GM12864 (cell line): ENCODE measurements around the gene HMG20B.

ENCODE experiments used
- DNase-seq: peaks from one replicate; pipeline ENCODE4 v3.0.0-alpha.2; 2011; ENCODE audit warnings: low read depth
- H3K4me3 ChIP-seq: 2 replicates; pipeline ENCODE4 v1.5.1; 2011; ENCODE audit warnings: mild to moderate bottlenecking, low read depth, low read length, control low read depth
- CTCF ChIP-seq: IDR thresholded peaks from 2 replicates; pipeline ENCODE4 v1.5.1; 2011; ENCODE audit warnings: low read depth, mild to moderate bottlenecking, moderate library complexity, low read length, control low read depth, inconsistent platforms; ENCODE audit errors: missing control alignments

HMG20B gene

GRCh38 chr19:3537438-3538240, 35.1 kb upstream of the HMG20B start:
- H3K4me3 ChIP-seq: no peak overlapping the region
- DNase-seq: no peak
- no peak for TF ChIP-seq CTCF

GRCh38 chr19:3538258-3538929, 34.4 kb upstream of the HMG20B start:
- DNase-seq: no peak
- TF ChIP-seq CTCF: no peak
- no peak overlapping the region for H3K4me3 ChIP-seq

GRCh38 chr19:3538965-3539755, 33.6 kb upstream of the HMG20B start, which contains the start of gene TEKTIP1:
Gene TEKTIP1, plus strand, starts transcription at chr19:3539174. Its CDS starts 4 bp downstream, at chr19:3539178.
- no peak for TF ChIP-seq CTCF
- no peak for DNase-seq
- H3K4me3 ChIP-seq: no peak within 1 kb of the TSS

GRCh38 chr19:3539756-3540118, 33.0 kb upstream of the HMG20B start:
- no peak for DNase-seq
- no peak for TF ChIP-seq CTCF
- no peak overlapping the region for H3K4me3 ChIP-seq

- H3K4me3 ChIP-seq: no peak overlapping the region
- TF ChIP-seq CTCF: no peak
- no peak for DNase-seq
Measured at GRCh38 chr19:3543150-3544057, 29.3 kb upstream of the HMG20B start.

- no peak overlapping the region for H3K4me3 ChIP-seq
- no peak for DNase-seq
- TF ChIP-seq CTCF: no peak
Measured at GRCh38 chr19:3544058-3544376, 28.7 kb upstream of the HMG20B start.
